SK-N-SH (cell line): ENCODE data around the gene ADGRD2. TPM values are rescaled to one million over a fixed set of nuclear protein-coding genes. Genes with fewer than 3 reads are reported as not detected.
A peak's percentile ranks its signal among the peaks of the same experiment; 100 is the strongest.

Experiments
- CTCF ChIA-PET: fragments of 300-600, 350-600 bp; formaldehyde crosslinking; extraction: SDS; loops from one replicate; lab custom pipeline; 2021; lab: Yijun Ruan, JAX
- POLR2A ChIA-PET: fragments of 350-600 bp; sonication (Branson Sonifier 250); formaldehyde crosslinking; extraction: SDS; loops from one replicate; lab custom pipeline; 2020; ENCODE audit warnings: antibody characterized with exemption, inconsistent platforms; lab: Yijun Ruan, JAX
- DNase-seq: peaks from one replicate; pipeline ENCODE4 v3.0.0; 2012
- H2AFZ ChIP-seq: fragments of 200-600 bp; sonication (generic); 2 replicates; pipeline ENCODE4 v1.8.1; 2016; ENCODE audit warnings: antibody characterized with exemption, mild to moderate bottlenecking, low read depth
- H3F3A ChIP-seq: fragments of 200-600 bp; sonication (generic); replicated peaks from 2 replicates; pipeline ENCODE3; 2016; ENCODE audit warnings: antibody characterized with exemption, mild to moderate bottlenecking; ENCODE audit not compliant: insufficient read depth
- H3K27ac ChIP-seq, 2 experiments: fragments of 200-500 bp in 1 of 2; fragments of 200-600 bp in 1 of 2; sonication (Bioruptor generic) in 1 of 2; sonication (generic), shearing (Covaris generic) in 1 of 2; 2 replicates each; pipeline versions ENCODE4 v1.5.1 to v1.6.1; 2014 to 2016; ENCODE audit warnings: low read depth in 2 of 2, inconsistent platforms in 1 of 2, low read length in 1 of 2, mild to moderate bottlenecking in 1 of 2, mixed read lengths in 1 of 2
- H3K27me3 ChIP-seq: fragments of 200-600 bp; sonication (generic), shearing (Covaris generic); 2 replicates; pipeline ENCODE4 v1.6.1; 2016; ENCODE audit warnings: mixed run types; ENCODE audit not compliant: insufficient read depth
- H3K36me3 ChIP-seq, 2 experiments: fragments of 200-500 bp in 1 of 2; fragments of 200-600 bp in 1 of 2; sonication (Bioruptor generic) in 1 of 2; sonication (generic) in 1 of 2; replicated peaks in 1 of 2; 2 replicates each; pipeline versions ENCODE3 to v1.5.1; 2014 to 2016; ENCODE audit warnings: low read length in 1 of 2, mild to moderate bottlenecking in 1 of 2; ENCODE audit not compliant: insufficient read depth in 2 of 2, control insufficient read depth in 1 of 2
- H3K4me1 ChIP-seq, 2 experiments: fragments of 200-500 bp in 1 of 2; fragments of 200-600 bp in 1 of 2; sonication (Bioruptor generic) in 1 of 2; sonication (generic), shearing (Covaris generic) in 1 of 2; 2 replicates each; pipeline versions ENCODE4 v1.5.1 to v1.6.1; 2014 to 2016; ENCODE audit warnings: low read depth in 1 of 2, low read length in 1 of 2, mixed run types in 1 of 2; ENCODE audit not compliant: insufficient read depth in 2 of 2, control insufficient read depth in 1 of 2
- H3K4me2 ChIP-seq: fragments of 200-600 bp; sonication (generic), shearing (Covaris generic); 2 replicates; pipeline ENCODE4 v1.6.1; 2017; ENCODE audit warnings: mixed run types
- H3K4me3 ChIP-seq, 2 experiments: fragments of 200-500 bp in 1 of 2; fragments of 200-600 bp in 1 of 2; sonication (Bioruptor generic) in 1 of 2; sonication (generic), shearing (Covaris generic) in 1 of 2; 2 replicates each; pipeline versions ENCODE4 v1.5.1 to v1.8.1; 2014 to 2016; ENCODE audit warnings: low read depth in 2 of 2, inconsistent platforms in 1 of 2, low read length in 1 of 2, mild to moderate bottlenecking in 1 of 2, mixed read lengths in 1 of 2, moderate library complexity in 1 of 2
- H3K79me2 ChIP-seq: fragments of 200-600 bp; sonication (generic); 2 replicates; pipeline ENCODE4 v1.8.1; 2017; ENCODE audit warnings: mild to moderate bottlenecking; ENCODE audit not compliant: insufficient read depth
- H3K9ac ChIP-seq: fragments of 200-600 bp; sonication (generic); 2 replicates; pipeline ENCODE4 v1.6.1; 2017; ENCODE audit warnings: mixed run types
- H3K9me2 ChIP-seq: fragments of 200-600 bp; sonication (generic); 2 replicates; pipeline ENCODE4 v1.6.1; 2017; ENCODE audit warnings: mixed run types
- H3K9me3 ChIP-seq: fragments of 200-600 bp; sonication (generic); 2 replicates; pipeline ENCODE4 v1.6.1; 2017; ENCODE audit warnings: mixed run types, mild to moderate bottlenecking, moderate library complexity
- H4K20me1 ChIP-seq: fragments of 200-600 bp; sonication (generic); 2 replicates; pipeline ENCODE4 v1.6.1; 2017; ENCODE audit warnings: mild to moderate bottlenecking, mixed run types; ENCODE audit not compliant: insufficient read depth
- EZH2phosphoT487 ChIP-seq: fragments of 200-600 bp; sonication (generic); IDR thresholded peaks from 2 replicates; pipeline ENCODE4 v1.6.1; 2017; ENCODE audit warnings: low read depth, mixed run types, mild to moderate bottlenecking, antibody characterized with exemption, moderate library complexity, borderline replicate concordance
- GABPA ChIP-seq: IDR thresholded peaks from 2 replicates; pipeline ENCODE4 v1.4.0; 2012; ENCODE audit warnings: low read depth, mild to moderate bottlenecking
- GATA2 ChIP-seq: sonication (generic); formaldehyde crosslinking; IDR thresholded peaks from 2 replicates; pipeline ENCODE4 v1.5.0; 2020; ENCODE audit warnings: mild to moderate bottlenecking, missing genetic modification reagents
- MEF2A ChIP-seq: IDR thresholded peaks from 2 replicates; pipeline ENCODE4 v1.4.0; 2012; ENCODE audit warnings: low read depth, borderline replicate concordance
- MXI1 ChIP-seq: IDR thresholded peaks from 2 replicates; pipeline ENCODE4 v1.6.1; 2012; ENCODE audit warnings: mild to moderate bottlenecking, low read depth, low read length, improper control_type of control experiment
- NRF1 ChIP-seq: IDR thresholded peaks from 2 replicates; pipeline ENCODE4 v1.6.1; 2012; ENCODE audit warnings: low read depth, mild to moderate bottlenecking, low read length
- POLR2AphosphoS5 ChIP-seq: IDR thresholded peaks from 2 replicates; pipeline ENCODE4 v1.6.1; 2012; ENCODE audit warnings: low read depth, low read length
- RFX5 ChIP-seq: IDR thresholded peaks from 2 replicates; pipeline ENCODE4 v1.6.1; 2012; ENCODE audit warnings: mild to moderate bottlenecking, improper control_type of control experiment, low read length
- TAF1 ChIP-seq: IDR thresholded peaks from 2 replicates; pipeline ENCODE4 v1.6.1; 2012; ENCODE audit warnings: low read depth, mild to moderate bottlenecking, low read length, moderate library complexity, borderline replicate concordance
- WGBS: methylation state at CpG from one replicate; pipeline ENCODE4 v1.1.6; 2017; ENCODE audit warnings: low lambda C conversion rate; 5-methylcytosine and 5-hydroxymethylcytosine counted together
- polyA plus RNA-seq, 3 experiments: library from polyadenylated mRNA; depleted of rRNA; stranded (reverse); fragments of >200 nt; gene quantifications; 2 replicates each; pipeline ENCODE4 v1.2.3, GENCODE V29; 2012
- TF ChIP-seq, protein P1 (sequence below): fragments of 200-600 bp; sonication (generic); IDR thresholded peaks from 2 replicates; pipeline ENCODE4 v1.6.1; 2017; ENCODE audit warnings: antibody characterized with exemption, mild to moderate bottlenecking, moderate library complexity
- TF ChIP-seq, protein P2 (sequence below): IDR thresholded peaks from 2 replicates; pipeline ENCODE4 v1.4.0; 2012; ENCODE audit warnings: low read depth

ADGRD2 gene
- polyA plus RNA-seq, 1 of the 3 experiments (the other 2 are of a cell fraction) = 0.05 TPM

DNA sequence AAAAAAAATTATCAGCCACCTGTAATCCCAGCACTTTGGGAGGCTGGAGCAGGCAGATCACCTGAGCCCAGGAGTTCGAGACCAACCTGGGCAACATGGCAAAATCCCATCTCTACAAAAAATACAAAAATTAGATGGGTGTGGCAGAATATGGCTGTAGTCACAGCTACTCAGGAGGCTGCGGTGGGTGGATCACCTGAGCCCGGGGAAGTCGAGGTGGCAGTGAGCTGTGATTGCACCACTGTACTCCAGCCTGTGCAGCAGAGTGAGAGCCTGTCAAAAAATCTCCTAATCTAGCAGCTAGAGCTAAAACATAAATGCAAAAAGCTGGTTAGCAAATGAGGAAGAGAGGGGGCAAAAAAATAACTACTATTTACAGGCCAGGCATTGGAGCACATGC lies 47.0 kb upstream of the ADGRD2 start (continued):
- TF ChIP-seq, protein P1, sequence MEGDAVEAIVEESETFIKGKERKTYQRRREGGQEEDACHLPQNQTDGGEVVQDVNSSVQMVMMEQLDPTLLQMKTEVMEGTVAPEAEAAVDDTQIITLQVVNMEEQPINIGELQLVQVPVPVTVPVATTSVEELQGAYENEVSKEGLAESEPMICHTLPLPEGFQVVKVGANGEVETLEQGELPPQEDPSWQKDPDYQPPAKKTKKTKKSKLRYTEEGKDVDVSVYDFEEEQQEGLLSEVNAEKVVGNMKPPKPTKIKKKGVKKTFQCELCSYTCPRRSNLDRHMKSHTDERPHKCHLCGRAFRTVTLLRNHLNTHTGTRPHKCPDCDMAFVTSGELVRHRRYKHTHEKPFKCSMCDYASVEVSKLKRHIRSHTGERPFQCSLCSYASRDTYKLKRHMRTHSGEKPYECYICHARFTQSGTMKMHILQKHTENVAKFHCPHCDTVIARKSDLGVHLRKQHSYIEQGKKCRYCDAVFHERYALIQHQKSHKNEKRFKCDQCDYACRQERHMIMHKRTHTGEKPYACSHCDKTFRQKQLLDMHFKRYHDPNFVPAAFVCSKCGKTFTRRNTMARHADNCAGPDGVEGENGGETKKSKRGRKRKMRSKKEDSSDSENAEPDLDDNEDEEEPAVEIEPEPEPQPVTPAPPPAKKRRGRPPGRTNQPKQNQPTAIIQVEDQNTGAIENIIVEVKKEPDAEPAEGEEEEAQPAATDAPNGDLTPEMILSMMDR = no peak
- TF ChIP-seq NRF1 (no peak), POLR2AphosphoS5 (no peak), GATA2 (CRISPR knock-in tag) (no peak), EZH2phosphoT487 (no peak), MXI1 (no peak), TAF1 (no peak), GABPA (no peak)

DNA sequence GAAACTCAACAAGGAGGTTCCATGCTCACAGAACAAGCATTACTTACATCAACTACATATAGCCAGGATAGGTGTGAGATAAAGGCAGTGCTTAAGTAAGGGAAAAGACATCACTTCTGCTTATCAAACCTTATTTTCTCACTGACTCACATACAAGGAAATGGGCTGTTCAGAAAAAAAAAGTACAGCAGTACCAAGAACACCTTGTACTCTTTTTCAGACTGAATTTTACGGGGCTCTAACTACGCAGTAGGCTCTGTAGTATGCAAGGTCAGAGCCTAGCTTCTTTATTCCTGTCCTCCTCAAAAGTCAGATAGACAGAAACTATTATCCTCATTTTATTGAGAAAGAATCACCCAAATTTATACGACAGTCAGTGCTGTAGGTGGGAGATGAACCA lies 40.8 kb upstream of the ADGRD2 start:
- TF ChIP-seq MEF2A = no peak
- Histone ChIP-seq H3K4me3 (no peak overlapping the region), H3K9me3 (no peaks in the 10 kb centered on the region), H2AFZ (no peak overlapping the region), H3K4me1 (peaks cover 5 to 50% of the 10 kb centered on the region in 2 experiments), H3K9ac (no peak overlapping the region), H3K4me2 (no peak overlapping the region), H3K27ac (peak overlapping the region in 1 of 2 experiments; percentile 97; a peak in 1 of 4 replicates), H3K79me2 (peaks cover 86% of the 10 kb centered on the region), H3K27me3 (no peaks in the 10 kb centered on the region), H3F3A (peaks cover 40% of the 10 kb centered on the region), H4K20me1 (peaks cover 16% of the 10 kb centered on the region), H3K9me2 (no peaks in the 10 kb centered on the region), H3K36me3 (peaks cover 85 to 90% of the 10 kb centered on the region in 2 experiments)
- POLR2A ChIA-PET = no interaction called here
- no peak for DNase-seq
- CTCF ChIA-PET = interaction anchor here (1.0 to 9.1 kb wide), 6 partner anchors 8 to 282 kb away, joined by 4 to 87 read pairs (median 12); no protein-coding TSS in a partner anchor
- WGBS = 97% methylated on average over 3 of the region's 3 CpGs

DNA sequence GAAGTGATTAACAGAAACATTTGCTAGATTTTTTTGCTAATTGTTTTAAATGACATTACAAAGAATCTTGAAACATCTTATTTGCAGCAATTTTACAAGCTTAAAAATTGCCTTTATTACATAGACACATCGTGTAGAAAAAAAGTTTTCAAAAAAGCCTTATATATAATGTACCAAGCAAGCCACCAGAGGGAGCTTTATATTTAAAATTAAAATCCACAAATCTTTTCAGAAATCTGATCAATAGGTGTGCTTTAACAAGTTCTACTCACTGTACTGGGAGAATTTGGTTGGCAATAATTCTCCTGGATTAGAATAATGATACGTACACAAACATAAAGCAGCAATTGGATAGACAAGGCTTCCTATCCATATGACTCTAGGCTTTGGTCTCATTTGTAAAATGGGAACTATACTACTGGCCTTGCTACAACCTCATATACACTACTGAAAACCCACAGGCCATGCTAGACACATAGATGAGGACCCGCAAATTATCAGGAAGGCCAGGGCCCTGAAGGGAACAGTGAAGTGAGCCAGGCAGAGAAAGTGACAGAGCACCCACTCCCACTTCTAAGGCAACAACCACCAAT lies 39.8 kb upstream of the ADGRD2 start:
- H3K27ac ChIP-seq = peak overlapping the region in 1 of 2 experiments; percentile 97; a peak in 2 of 4 replicates
- 70% methylated on average over 3 of the region's 3 CpGs for WGBS
- H3K4me1 ChIP-seq = peaks cover 8 to 50% of the 10 kb centered on the region in 2 experiments
- CTCF ChIA-PET = interaction anchor here (0.6 to 9.1 kb wide), 15 partner anchors 9 to 303 kb away, joined by 3 to 87 read pairs (median 4); no protein-coding TSS in a partner anchor
- no peaks in the 10 kb centered on the region for H3K9me3 ChIP-seq
- POLR2A ChIA-PET = no interaction called here
- H3K9me2 ChIP-seq = no peaks in the 10 kb centered on the region
- DNase-seq = no peak
- no peak overlapping the region; a peak in 1 of 4 replicates for H3K4me3 ChIP-seq
- peaks cover 85% of the 10 kb centered on the region for H3K79me2 ChIP-seq
- peaks cover 16% of the 10 kb centered on the region for H4K20me1 ChIP-seq
- peak overlapping the region; percentile 77 for H3K4me2 ChIP-seq
- peaks cover 40% of the 10 kb centered on the region for H3F3A ChIP-seq
- TF ChIP-seq RFX5 = no peak
- TF ChIP-seq, protein P1 = peak; percentile 73
- TF ChIP-seq, protein P2, sequence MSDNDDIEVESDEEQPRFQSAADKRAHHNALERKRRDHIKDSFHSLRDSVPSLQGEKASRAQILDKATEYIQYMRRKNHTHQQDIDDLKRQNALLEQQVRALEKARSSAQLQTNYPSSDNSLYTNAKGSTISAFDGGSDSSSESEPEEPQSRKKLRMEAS = no peak
- peaks cover 75 to 83% of the 10 kb centered on the region in 2 experiments for H3K36me3 ChIP-seq
- H3K27me3 ChIP-seq = no peaks in the 10 kb centered on the region
- no peak overlapping the region for H2AFZ ChIP-seq
- peak overlapping the region; percentile 75; the same call in 1 of the 2 replicates for H3K9ac ChIP-seq
